ENCODE results near the gene GLG1. TPM values are rescaled to one million over a fixed set of nuclear protein-coding genes. Genes with fewer than 3 reads are reported as not detected.

GLG1 gene
- total RNA-seq, 3 donors from 2014 or later (not counting 1 experiment from before 2014, with no cell fraction given), result 184 to 225 (median 188) TPM

DNA sequence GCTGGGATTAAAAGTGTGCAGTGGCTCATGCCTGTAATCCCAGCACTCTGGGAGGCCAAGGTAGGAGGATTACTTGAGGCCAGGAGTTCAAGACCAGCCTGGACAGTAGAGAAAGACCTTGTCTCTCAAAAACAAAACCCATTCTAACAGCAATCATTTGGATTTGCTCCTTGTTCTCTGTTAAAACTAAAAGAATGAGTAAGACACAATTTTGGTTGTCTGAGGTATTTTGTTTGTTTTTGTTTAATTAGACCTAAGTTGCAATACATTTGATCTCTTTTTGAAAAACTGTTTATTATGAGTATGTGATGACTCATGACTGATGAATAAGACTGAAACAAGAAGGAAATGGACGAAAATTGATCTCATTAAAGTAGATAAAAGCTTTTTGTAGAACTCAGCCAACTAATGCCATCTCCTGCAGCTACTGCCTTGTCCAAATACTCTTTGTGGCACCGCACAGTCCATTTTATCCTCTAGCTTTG lies 29.0 kb downstream of the GLG1 start:
- no peak overlapping the region for H3K4me3 Mint-ChIP-seq
- no peaks in the 10 kb centered on the region for H3K36me3 ChIP-seq (ENCODE audit: control insufficient read depth, insufficient read depth, low read length)
- no peak overlapping the region for H3K4me3 ChIP-seq (ENCODE audit: low read length)
- H3K27ac ChIP-seq (ENCODE audit: low read length), result no peak overlapping the region
- no peaks in the 10 kb centered on the region for H3K9me3 Mint-ChIP-seq
- TF ChIP-seq, protein P1, sequence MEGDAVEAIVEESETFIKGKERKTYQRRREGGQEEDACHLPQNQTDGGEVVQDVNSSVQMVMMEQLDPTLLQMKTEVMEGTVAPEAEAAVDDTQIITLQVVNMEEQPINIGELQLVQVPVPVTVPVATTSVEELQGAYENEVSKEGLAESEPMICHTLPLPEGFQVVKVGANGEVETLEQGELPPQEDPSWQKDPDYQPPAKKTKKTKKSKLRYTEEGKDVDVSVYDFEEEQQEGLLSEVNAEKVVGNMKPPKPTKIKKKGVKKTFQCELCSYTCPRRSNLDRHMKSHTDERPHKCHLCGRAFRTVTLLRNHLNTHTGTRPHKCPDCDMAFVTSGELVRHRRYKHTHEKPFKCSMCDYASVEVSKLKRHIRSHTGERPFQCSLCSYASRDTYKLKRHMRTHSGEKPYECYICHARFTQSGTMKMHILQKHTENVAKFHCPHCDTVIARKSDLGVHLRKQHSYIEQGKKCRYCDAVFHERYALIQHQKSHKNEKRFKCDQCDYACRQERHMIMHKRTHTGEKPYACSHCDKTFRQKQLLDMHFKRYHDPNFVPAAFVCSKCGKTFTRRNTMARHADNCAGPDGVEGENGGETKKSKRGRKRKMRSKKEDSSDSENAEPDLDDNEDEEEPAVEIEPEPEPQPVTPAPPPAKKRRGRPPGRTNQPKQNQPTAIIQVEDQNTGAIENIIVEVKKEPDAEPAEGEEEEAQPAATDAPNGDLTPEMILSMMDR (IDR thresholded peaks at IDR 0.05), result no peak
- no peak for DNase-seq
- WGBS (ENCODE audit: insufficient coverage), result 66% methylated on average over 2 of the region's 2 CpGs
- peaks cover 10% of the 10 kb centered on the region for H3K4me1 ChIP-seq (ENCODE audit: control insufficient read depth, insufficient read depth, low read length)
- peak overlapping the region; percentile 33 to 36 for H3K27ac Mint-ChIP-seq
- no peaks in the 10 kb centered on the region for H3K9me3 ChIP-seq (ENCODE audit: control insufficient read depth, insufficient read depth, low read length)
- peaks cover 57 to 74% of the 10 kb centered on the region in 2 donors for H3K4me1 Mint-ChIP-seq
- intact Hi-C loops (cut with micrococcal nuclease), result no loop called here
- H3K27me3 ChIP-seq (ENCODE audit: control insufficient read depth, insufficient read depth, low read length), result no peaks in the 10 kb centered on the region
- ATAC-seq, result peak in 1 of 3 donors; percentile 39
- no peaks in the 10 kb centered on the region for H3K36me3 Mint-ChIP-seq
- no peaks in the 10 kb centered on the region for H3K27me3 Mint-ChIP-seq (ENCODE audit: low read depth in 2 of 2)

DNA sequence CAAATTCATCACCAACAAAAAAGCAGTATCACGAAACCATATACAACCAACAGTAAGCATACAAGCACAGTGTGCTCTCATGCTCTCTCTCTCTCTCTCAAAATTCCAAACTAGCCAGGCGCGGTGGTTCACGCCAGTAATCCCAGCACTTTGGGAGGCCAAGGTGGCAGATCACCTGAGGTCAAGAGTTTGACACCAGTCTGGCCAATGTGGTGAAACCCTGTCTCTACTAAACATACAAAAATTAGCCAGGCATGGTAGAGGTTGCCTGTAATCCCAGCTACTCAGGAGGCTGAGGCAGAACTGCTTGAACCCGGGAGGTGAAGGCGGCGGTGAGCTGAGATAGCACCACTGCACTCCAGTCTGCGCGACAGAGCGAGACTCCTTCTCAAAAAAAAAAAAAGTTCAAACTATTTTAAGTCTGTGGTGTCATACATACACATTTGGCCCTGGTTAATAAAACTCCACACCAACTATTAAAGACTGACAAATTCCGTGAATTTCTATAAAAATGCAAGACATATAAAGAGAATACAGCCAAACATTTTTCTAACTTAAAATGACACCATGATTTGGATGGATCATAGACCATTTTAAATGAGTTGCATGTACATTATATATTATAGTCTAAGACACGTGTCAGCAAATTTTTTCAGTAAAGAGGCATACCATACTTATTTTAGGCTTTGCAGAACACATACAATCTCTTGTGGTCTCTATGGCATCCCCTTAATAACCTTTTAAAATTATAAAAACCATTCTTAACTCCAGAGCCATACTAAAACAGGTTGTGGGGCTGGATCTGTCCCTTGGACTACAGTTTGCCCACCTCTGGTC lies 30.9 kb downstream of the GLG1 start:
- ATAC-seq (no peak), DNase-seq (no peak)
- Mint-ChIP-seq H3K9me3 (no peaks in the 10 kb centered on the region), H3K36me3 (no peaks in the 10 kb centered on the region), H3K4me3 (no peak overlapping the region), H3K27me3 (ENCODE audit: low read depth in 2 of 2) (no peaks in the 10 kb centered on the region), H3K4me1 (peaks cover 65 to 77% of the 10 kb centered on the region in 2 donors), H3K27ac (peak overlapping the region; percentile 59 to 70)
- WGBS (ENCODE audit: insufficient coverage), result 87% methylated on average over 11 of the region's 12 CpGs
- TF ChIP-seq, protein P1 (IDR thresholded peaks at IDR 0.05), result no peak
- no peaks in the 10 kb centered on the region for H3K36me3 ChIP-seq (ENCODE audit: control insufficient read depth, insufficient read depth, low read length)
- no peak overlapping the region for H3K4me3 ChIP-seq (ENCODE audit: low read length)
- H3K4me1 ChIP-seq (ENCODE audit: control insufficient read depth, insufficient read depth, low read length), result peaks cover 15% of the 10 kb centered on the region
- no peaks in the 10 kb centered on the region for H3K27me3 ChIP-seq (ENCODE audit: control insufficient read depth, insufficient read depth, low read length)
- no peaks in the 10 kb centered on the region for H3K9me3 ChIP-seq (ENCODE audit: control insufficient read depth, insufficient read depth, low read length)
- no peak overlapping the region for H3K27ac ChIP-seq (ENCODE audit: low read length)
- intact Hi-C loops (cut with micrococcal nuclease), result no loop called here

DNA sequence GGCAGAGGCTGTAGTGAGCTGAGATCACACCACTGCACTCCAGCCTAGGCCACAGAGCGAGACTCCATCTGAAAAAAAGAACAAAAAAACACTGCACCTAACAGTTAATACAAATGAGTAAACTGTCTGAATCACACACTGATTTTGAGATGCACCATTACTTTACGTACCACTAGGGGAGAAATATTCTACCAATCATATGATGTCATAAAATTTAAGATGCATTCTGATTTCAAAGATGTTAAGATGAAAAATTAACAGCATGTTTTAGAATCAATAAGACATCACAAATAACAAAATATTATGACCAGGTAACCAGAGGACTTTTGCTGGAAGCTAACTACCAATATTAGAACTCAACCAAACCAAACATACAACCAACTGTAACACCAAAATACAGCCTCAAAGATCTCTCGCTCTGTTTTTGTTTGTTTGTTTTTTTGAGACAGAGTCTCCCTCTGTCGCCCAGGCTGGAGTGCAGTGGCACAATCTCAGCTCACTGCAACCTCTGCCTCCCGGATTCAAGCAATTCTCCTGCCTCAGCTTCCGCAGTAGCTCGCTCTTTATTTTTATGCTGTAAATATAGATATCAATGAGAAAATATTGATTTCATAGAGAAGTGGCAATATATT lies 31.6 kb downstream of the GLG1 start:
- no peaks in the 10 kb centered on the region for H3K27me3 ChIP-seq (ENCODE audit: control insufficient read depth, insufficient read depth, low read length)
- Mint-ChIP-seq H3K4me3 (no peak overlapping the region), H3K9me3 (no peaks in the 10 kb centered on the region), H3K27ac (peak overlapping the region; percentile 59 to 70), H3K27me3 (ENCODE audit: low read depth in 2 of 2) (no peaks in the 10 kb centered on the region), H3K36me3 (no peaks in the 10 kb centered on the region), H3K4me1 (peaks cover 65 to 77% of the 10 kb centered on the region in 2 donors)
- DNase-seq (no peak), ATAC-seq (no peak)
- 92% methylated on average over 4 of the region's 7 CpGs for WGBS (ENCODE audit: insufficient coverage)
- H3K4me1 ChIP-seq (ENCODE audit: control insufficient read depth, insufficient read depth, low read length), result peaks cover 17% of the 10 kb centered on the region
- H3K9me3 ChIP-seq (ENCODE audit: control insufficient read depth, insufficient read depth, low read length), result no peaks in the 10 kb centered on the region
- intact Hi-C loops (cut with micrococcal nuclease), result no loop called here
- H3K36me3 ChIP-seq (ENCODE audit: control insufficient read depth, insufficient read depth, low read length), result no peaks in the 10 kb centered on the region
- TF ChIP-seq, protein P1 (IDR thresholded peaks at IDR 0.05), result no peak
- H3K4me3 ChIP-seq (ENCODE audit: low read length), result no peak overlapping the region
- no peak overlapping the region for H3K27ac ChIP-seq (ENCODE audit: low read length)

All from natural killer cell (primary cell).